Omental fat pad (tissue), 4 donors: ENCODE measurements around the gene MAGI2. TPM values are rescaled to one million over a fixed set of nuclear protein-coding genes. Genes with fewer than 3 reads are reported as not detected.

Experiments
- ATAC-seq: fragments of 150-250 bp; one replicate; pipeline ENCODE4 v1.9.1; 2016; ENCODE audit warnings: mild to moderate bottlenecking, moderate library complexity; ENCODE audit not compliant: low FRiP score
- DNase-seq: peaks from one replicate; pipeline ENCODE4 v3.0.0-alpha.2; 2019; ENCODE audit warnings: low spot score
- total RNA-seq, 4 donors: library from RNA; depleted of rRNA; stranded (reverse); fragments of >200 nt; gene quantifications; one replicate each; pipeline ENCODE4 v1.1.0, GENCODE V29; 2016
- TF ChIP-seq, protein P1 (sequence below), 3 donors: fragments of 450-650 bp; IDR thresholded peaks; one replicate each; pipeline ENCODE4 v1.5.1; 2016 to 2017; ENCODE audit warnings: antibody characterized with exemption in 3 of 3, mild to moderate bottlenecking in 3 of 3, moderate library complexity in 2 of 3

The MAGI2 gene
- total RNA-seq, 4 donors from 2014 or later = 9.3 to 20.6 (median 13.2) TPM

DNA sequence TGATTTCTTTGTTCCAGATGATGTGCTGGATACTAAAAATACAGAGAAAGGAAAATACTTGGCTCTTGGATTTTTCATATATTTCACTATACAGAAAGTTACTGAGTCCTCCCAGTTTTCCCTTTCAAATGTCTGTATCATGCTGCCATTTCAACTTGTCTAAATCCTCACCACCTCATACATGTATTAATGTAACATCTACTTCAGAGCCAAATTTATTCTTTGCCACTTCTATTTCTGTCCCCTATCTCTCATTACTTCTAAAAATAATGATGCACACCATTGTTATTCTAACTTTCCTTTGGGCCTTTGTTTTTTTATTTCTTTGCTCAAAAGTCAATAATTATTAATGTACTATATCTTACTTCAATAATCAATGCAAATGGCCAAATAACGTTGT lies 312.2 kb downstream of the MAGI2 start:
- TF ChIP-seq, protein P1, sequence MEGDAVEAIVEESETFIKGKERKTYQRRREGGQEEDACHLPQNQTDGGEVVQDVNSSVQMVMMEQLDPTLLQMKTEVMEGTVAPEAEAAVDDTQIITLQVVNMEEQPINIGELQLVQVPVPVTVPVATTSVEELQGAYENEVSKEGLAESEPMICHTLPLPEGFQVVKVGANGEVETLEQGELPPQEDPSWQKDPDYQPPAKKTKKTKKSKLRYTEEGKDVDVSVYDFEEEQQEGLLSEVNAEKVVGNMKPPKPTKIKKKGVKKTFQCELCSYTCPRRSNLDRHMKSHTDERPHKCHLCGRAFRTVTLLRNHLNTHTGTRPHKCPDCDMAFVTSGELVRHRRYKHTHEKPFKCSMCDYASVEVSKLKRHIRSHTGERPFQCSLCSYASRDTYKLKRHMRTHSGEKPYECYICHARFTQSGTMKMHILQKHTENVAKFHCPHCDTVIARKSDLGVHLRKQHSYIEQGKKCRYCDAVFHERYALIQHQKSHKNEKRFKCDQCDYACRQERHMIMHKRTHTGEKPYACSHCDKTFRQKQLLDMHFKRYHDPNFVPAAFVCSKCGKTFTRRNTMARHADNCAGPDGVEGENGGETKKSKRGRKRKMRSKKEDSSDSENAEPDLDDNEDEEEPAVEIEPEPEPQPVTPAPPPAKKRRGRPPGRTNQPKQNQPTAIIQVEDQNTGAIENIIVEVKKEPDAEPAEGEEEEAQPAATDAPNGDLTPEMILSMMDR (IDR thresholded peaks at IDR 0.05) = no peak
- ATAC-seq (no peak), DNase-seq (no peak)

DNA sequence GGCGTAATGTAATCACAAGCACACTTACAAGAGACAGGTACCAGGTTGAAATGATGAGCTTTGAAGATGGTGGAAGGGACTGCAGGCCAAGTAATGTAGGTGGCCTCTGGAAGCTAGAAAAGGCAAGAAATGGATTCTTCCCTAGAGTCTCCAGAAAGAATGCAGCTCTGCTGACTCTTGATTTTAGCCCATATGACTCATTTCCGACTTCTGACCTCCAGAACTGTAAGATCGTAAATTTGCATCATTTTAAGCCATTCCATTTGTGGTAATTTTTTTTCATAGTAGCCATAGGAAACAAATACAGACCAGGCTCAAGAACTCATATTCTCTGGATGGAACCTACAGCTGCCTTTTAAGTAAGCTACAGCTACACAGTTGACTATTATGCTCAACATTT lies 315.5 kb downstream of the MAGI2 start:
- ATAC-seq = no peak
- TF ChIP-seq, protein P1 (IDR thresholded peaks at IDR 0.05) = no peak
- DNase-seq = no peak

DNA sequence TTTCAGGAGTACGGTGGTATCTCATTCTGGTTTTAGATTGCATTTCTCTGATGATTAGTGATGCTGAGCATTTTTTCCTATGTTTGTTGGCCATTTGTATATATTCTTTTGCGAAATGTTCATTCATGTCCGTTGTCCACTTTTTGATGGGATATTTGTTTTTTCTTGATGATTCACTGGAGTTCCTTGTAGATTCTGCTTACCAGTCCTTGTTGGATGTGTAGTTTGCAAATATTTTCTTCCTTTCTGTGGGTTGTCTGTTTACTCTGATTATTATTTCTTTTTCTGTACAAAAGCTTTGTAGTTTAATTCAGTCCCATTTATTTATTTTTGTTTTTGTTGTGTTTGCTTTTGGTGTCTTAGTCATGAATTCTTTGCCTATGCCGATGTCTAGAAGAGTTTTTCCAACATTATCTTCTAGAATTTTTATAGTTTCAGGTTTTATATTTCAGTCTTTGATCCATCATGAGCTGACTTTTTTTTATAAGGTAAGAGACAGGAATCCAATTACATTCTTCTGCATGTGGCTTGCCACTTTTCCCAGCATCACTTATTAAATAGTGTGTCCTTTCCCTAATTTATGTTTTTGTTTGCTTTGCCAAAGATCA lies 320.5 kb downstream of the MAGI2 start:
- no peak for DNase-seq
- TF ChIP-seq, protein P1 (IDR thresholded peaks at IDR 0.05) = no peak
- no peak for ATAC-seq

DNA sequence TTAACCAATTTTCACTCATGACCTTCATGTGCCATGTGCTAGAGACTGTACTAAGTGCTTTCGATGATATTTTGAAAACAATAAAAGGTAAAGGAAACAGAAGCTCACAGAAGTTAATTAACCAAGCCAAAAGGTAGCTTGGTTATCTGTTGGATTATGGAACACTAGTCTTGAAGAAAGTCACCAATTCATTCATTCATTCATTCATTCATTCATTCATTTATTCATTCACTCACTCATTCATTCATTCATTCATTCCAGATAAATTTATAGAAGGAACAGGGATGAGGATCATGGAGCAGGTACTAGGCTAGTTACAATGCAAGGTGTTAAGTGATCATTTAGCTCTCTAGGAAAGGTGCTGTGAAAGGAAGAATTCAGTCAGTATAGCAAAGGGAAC lies 322.8 kb downstream of the MAGI2 start:
- no peak for ATAC-seq
- TF ChIP-seq, protein P1 (IDR thresholded peaks at IDR 0.05) = no peak

DNA sequence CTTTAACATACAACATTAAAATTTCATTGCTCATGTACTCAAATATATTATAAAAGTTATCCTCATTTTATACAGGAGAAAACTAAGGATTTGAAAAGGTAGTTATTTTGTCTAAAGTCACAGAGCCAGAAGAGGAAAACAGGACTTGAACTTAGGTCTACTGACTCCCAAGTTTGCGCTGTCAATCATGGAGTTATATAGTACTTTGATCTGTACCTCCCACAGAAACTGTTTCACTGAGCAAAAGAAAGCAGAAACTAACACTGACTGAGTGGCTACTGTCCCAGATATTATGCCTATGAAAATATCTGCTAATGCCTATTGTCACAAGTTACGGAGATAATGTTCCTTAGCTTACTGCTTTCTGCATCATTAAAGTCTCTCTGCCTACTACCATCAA lies 329.1 kb downstream of the MAGI2 start:
- TF ChIP-seq, protein P1 (IDR thresholded peaks at IDR 0.05) = no peak
- DNase-seq (no peak), ATAC-seq (no peak)

More for the DNA sequence above, 322.8 kb downstream of the MAGI2 start:
- DNase-seq = no peak

DNA sequence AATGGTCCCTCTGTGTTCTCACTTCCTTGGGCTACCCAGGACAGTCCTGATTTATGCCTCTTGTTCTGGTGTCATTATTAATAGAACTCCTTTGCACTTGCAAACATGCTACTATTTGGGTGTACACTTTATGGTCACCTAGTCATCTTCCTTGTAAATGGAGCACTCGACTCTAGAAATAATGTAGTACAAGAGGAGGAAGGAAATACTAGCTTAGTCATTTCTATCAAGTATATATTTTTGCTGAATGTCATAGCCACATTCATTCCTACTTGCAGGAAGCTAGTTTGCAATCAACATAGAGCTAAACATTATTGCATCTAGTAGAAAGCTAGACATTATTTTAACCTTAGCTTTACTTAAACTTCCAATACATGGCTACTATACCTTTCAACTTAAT lies 335.3 kb downstream of the MAGI2 start:
- no peak for DNase-seq
- ATAC-seq = no peak
- TF ChIP-seq, protein P1 (IDR thresholded peaks at IDR 0.05) = no peak

DNA sequence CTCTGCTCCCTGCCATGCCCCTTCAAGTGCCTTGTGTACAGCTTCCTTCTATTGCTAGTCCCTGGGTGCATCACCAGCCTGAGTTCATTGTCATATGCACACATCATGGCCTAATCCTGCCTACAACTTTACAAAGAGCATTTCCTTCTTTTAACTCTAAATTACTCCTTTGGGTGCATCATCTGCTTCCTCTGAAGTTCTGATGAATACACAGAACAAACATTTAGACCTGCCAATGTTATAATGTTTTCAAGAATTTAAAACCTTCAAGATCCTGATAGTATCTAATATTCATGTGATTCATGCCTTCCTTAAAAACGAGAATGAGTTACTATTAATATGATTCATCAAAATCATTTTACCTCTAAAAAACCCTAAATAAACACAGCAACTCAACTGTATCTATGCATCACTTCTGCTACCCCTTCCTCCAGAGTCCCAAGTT lies 357.1 kb downstream of the MAGI2 start:
- no peak for ATAC-seq

More for the DNA sequence above, 357.1 kb downstream of the MAGI2 start:
- TF ChIP-seq, protein P1 (IDR thresholded peaks at IDR 0.05) = no peak
- DNase-seq = no peak
